ENCODE results near the gene OTUB2.

The OTUB2 gene

GRCh38 chr14:94097091-94097490 lies 71.0 kb downstream of the OTUB2 start:
- in situ Hi-C loops (cut with MboI; ENCODE audit: low sequenced_read_pairs) = no loop called here
